DOHH2 (cell line): Measurements from ENCODE around the gene GPRC5B.

Experiments used
- H3F3A ChIP-seq: fragments of 200-600 bp; sonication (generic), shearing (Covaris generic); 2 replicates; pipeline ENCODE4 v1.6.0; 2016; ENCODE audit warnings: antibody characterized with exemption, mild to moderate bottlenecking; ENCODE audit not compliant: control insufficient read depth, insufficient read depth
- H3K27ac ChIP-seq: fragments of 200-600 bp; sonication (generic); 2 replicates; pipeline ENCODE4 v1.5.1; 2014; ENCODE audit warnings: low read depth, mild to moderate bottlenecking, low read length, moderate library complexity
- H3K27me3 ChIP-seq: fragments of 200-600 bp; sonication (generic); 2 replicates; pipeline ENCODE4 v1.6.1; 2014; ENCODE audit warnings: mild to moderate bottlenecking, low read length, mixed read lengths; ENCODE audit not compliant: control insufficient read depth
- H3K36me3 ChIP-seq: fragments of 200-600 bp; sonication (generic); 2 replicates; pipeline ENCODE4 v1.6.1; 2014; ENCODE audit warnings: mild to moderate bottlenecking, low read length, moderate library complexity, mixed read lengths; ENCODE audit not compliant: control insufficient read depth
- H3K4me1 ChIP-seq: fragments of 200-600 bp; sonication (generic); 2 replicates; pipeline ENCODE4 v1.6.1; 2014; ENCODE audit warnings: mild to moderate bottlenecking, low read length, mixed read lengths; ENCODE audit not compliant: control insufficient read depth
- H3K4me2 ChIP-seq: fragments of 200-600 bp; sonication (generic); 2 replicates; pipeline ENCODE4 v1.6.0; 2014; ENCODE audit warnings: mild to moderate bottlenecking, low read length, moderate library complexity
- H3K4me3 ChIP-seq: fragments of 200-600 bp; sonication (generic); 2 replicates; pipeline ENCODE4 v1.5.1; 2014; ENCODE audit warnings: mild to moderate bottlenecking, low read length, mixed read lengths
- H3K79me2 ChIP-seq: fragments of 200-600 bp; sonication (generic); 2 replicates; pipeline ENCODE4 v1.6.1; 2014; ENCODE audit warnings: mild to moderate bottlenecking, low read length, mixed read lengths; ENCODE audit not compliant: control insufficient read depth
- H3K9me2 ChIP-seq: fragments of 200-600 bp; sonication (generic); replicated peaks from 2 replicates; pipeline ENCODE4 v1.6.1; 2014; ENCODE audit warnings: mild to moderate bottlenecking, low read length, mixed read lengths; ENCODE audit not compliant: control insufficient read depth
- H3K9me3 ChIP-seq: fragments of 200-600 bp; sonication (generic); 2 replicates; pipeline ENCODE4 v1.6.1; 2014; ENCODE audit warnings: antibody characterized with exemption, low read length, mixed read lengths; ENCODE audit not compliant: control insufficient read depth, insufficient read depth
- H4K20me1 ChIP-seq: fragments of 200-600 bp; sonication (generic); 2 replicates; pipeline ENCODE4 v1.6.0; 2014; ENCODE audit warnings: low read depth, mild to moderate bottlenecking, antibody characterized with exemption, low read length, moderate library complexity; ENCODE audit not compliant: control insufficient read depth, insufficient read depth
- EZH2phosphoT487 ChIP-seq: fragments of 200-600 bp; sonication (generic); IDR thresholded peaks from 2 replicates; pipeline ENCODE4 v1.6.1; 2017; ENCODE audit warnings: borderline replicate concordance, mild to moderate bottlenecking, antibody characterized with exemption, low read length, moderate library complexity, mixed read lengths
- TF ChIP-seq, protein P1 (sequence below): fragments of 200-600 bp; sonication (generic); IDR thresholded peaks from one replicate; pipeline ENCODE4 v1.5.1; 2014; ENCODE audit warnings: antibody characterized with exemption, mild to moderate bottlenecking, low read depth, low read length; ENCODE audit not compliant: poor library complexity, severe bottlenecking

The GPRC5B gene

DNA sequence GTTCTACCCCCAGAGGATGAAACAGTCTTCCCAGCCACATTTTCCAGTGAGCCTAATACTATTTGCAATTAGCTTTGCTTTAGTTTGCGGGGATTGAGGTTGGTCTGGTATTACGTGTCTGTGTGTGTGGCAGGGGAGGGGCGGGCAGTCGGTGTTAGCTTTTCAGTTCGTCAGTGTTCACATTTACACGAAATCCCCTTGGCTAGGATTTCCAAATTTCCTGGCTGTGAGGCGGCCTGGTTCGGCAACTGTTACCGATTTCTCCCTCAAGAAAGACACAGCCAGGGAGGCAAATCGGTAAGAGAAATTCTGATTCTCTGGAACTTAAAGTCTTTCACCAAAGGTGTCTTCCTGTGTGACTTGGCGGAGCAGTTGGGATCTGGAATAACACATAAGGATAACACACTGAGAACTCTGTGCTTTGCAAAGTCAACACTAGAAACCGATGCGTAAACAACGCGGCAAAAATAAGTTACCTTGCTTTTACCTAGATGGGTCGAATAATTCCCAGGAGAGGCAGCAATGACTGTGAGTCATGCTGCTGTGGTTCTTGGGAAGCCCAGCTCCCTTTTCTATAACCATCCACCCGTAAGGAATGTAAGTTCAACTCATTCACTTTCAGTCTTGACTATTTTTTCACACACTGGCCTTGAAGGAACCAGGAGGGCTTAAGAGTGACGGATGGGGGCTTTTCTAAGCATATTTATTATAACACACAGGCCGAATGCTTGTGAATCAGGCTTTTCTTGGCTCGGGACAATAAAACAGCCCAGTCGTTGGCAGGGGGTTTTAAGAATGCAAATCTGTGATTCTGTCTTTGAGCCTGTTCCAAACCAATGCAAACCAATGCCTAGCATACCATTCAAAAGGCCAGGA, 24.2 kb downstream of the GPRC5B start:
- TF ChIP-seq, protein P1, sequence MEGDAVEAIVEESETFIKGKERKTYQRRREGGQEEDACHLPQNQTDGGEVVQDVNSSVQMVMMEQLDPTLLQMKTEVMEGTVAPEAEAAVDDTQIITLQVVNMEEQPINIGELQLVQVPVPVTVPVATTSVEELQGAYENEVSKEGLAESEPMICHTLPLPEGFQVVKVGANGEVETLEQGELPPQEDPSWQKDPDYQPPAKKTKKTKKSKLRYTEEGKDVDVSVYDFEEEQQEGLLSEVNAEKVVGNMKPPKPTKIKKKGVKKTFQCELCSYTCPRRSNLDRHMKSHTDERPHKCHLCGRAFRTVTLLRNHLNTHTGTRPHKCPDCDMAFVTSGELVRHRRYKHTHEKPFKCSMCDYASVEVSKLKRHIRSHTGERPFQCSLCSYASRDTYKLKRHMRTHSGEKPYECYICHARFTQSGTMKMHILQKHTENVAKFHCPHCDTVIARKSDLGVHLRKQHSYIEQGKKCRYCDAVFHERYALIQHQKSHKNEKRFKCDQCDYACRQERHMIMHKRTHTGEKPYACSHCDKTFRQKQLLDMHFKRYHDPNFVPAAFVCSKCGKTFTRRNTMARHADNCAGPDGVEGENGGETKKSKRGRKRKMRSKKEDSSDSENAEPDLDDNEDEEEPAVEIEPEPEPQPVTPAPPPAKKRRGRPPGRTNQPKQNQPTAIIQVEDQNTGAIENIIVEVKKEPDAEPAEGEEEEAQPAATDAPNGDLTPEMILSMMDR: no peak
- TF ChIP-seq EZH2phosphoT487: no peak
- Histone ChIP-seq H3K9me3 (no peaks in the 10 kb centered on the region), H3F3A (no peaks in the 10 kb centered on the region), H3K79me2 (no peaks in the 10 kb centered on the region), H3K36me3 (no peaks in the 10 kb centered on the region), H3K9me2 (no peaks in the 10 kb centered on the region), H3K27me3 (no peaks in the 10 kb centered on the region), H3K27ac (no peak overlapping the region), H4K20me1 (no peaks in the 10 kb centered on the region), H3K4me1 (no peaks in the 10 kb centered on the region), H3K4me3 (no peak overlapping the region), H3K4me2 (no peak overlapping the region)

DNA sequence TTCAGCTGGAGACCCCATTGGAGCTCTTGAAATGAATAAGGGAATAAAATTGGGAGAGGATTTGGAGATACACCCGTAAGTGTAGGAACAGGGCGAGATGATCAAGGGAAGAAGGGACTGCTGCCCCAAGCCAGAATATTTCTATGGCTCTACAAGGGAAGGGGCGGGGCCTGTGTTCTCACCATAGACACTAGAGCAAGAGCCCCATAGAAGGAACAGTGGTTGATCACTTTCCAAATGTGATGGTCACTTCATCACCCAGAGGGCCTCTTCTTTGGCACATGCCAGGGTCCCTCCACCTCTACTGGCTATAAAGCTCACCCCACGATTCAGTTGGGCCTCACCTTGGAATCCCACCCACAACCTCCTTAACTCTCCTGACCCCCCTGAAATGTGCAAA, 25.0 kb downstream of the GPRC5B start:
- Histone ChIP-seq H3K4me3 (no peak overlapping the region), H3K9me3 (no peaks in the 10 kb centered on the region), H3K79me2 (no peaks in the 10 kb centered on the region), H3K36me3 (no peaks in the 10 kb centered on the region), H3K27ac (no peak overlapping the region), H3K27me3 (no peaks in the 10 kb centered on the region), H3K4me2 (no peak overlapping the region), H3K9me2 (no peaks in the 10 kb centered on the region), H3F3A (no peaks in the 10 kb centered on the region), H4K20me1 (no peaks in the 10 kb centered on the region), H3K4me1 (no peaks in the 10 kb centered on the region)
- TF ChIP-seq, protein P1: no peak
- TF ChIP-seq EZH2phosphoT487: no peak

DNA sequence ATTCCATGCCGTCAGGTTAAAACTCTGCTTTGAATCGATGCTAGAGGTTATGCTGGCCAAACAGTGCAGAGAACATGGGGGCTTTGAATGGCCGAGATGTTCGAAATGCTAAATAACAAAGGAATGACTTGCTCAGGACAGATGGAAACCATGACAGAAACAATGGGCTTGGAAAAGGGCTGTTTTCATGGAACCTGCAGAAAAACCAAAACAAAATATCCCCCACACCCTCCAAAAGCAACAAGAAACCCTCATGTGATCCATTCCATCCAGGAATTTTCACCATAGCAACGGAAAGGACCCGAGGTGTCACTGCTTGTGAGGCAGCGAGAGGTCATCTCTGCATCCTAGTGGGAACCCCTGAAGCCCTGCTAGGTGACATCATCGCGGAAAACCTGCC, 25.5 kb downstream of the GPRC5B start:
- H3K4me2 ChIP-seq: no peak overlapping the region
- no peaks in the 10 kb centered on the region for H3K79me2 ChIP-seq
- H3K27ac ChIP-seq: no peak overlapping the region
- no peaks in the 10 kb centered on the region for H3K4me1 ChIP-seq
- no peaks in the 10 kb centered on the region for H3K27me3 ChIP-seq
- TF ChIP-seq, protein P1: no peak
- no peak for TF ChIP-seq EZH2phosphoT487
- H3K9me2 ChIP-seq: no peaks in the 10 kb centered on the region
- H3K4me3 ChIP-seq: no peak overlapping the region
- no peaks in the 10 kb centered on the region for H3F3A ChIP-seq
- no peaks in the 10 kb centered on the region for H4K20me1 ChIP-seq
- no peaks in the 10 kb centered on the region for H3K36me3 ChIP-seq
- no peaks in the 10 kb centered on the region for H3K9me3 ChIP-seq
